Measurements from ENCODE around the gene TNKS2.
"Not testable (repeated sequence)": the region's sequence is repeated elsewhere in the genome, so short reads cannot be mapped to it uniquely, and the experiment has no call there.

Gene TNKS2

DNA sequence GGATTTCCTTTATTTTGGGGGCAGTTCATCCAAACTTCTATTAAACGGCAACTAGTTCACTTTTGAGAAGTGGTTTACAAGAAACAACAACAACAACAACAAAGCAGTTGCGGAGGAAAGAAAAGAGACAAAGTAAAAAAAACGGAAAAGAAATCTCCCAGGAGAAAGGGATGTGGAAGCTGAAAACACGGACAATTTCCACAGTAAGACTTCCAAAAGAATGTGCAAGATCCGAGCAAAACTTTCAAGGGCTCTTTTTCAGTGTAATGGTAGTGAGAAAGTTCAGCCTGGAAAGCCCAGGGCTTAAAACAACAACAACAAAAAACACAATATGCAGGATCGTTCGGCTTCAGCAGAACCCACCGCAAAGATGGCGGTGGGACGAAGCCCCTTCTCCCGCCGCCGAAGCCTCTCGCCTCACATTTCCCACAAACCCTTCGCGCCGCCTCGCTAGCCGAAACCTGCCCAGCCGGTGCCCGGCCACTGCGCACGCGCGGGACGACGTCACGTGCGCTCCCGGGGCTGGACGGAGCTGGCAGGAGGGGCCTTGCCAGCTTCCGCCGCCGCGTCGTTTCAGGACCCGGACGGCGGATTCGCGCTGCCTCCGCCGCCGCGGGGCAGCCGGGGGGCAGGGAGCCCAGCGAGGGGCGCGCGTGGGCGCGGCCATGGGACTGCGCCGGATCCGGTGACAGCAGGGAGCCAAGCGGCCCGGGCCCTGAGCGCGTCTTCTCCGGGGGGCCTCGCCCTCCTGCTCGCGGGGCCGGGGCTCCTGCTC is at the start of gene TNKS2:
TNKS2 (plus strand) TSS at position 553 of the 775 bp plus-strand sequence. CDS start 265 bp downstream, outside the sequence.
- peak; percentile 95 to 96 for DNase-seq

DNA sequence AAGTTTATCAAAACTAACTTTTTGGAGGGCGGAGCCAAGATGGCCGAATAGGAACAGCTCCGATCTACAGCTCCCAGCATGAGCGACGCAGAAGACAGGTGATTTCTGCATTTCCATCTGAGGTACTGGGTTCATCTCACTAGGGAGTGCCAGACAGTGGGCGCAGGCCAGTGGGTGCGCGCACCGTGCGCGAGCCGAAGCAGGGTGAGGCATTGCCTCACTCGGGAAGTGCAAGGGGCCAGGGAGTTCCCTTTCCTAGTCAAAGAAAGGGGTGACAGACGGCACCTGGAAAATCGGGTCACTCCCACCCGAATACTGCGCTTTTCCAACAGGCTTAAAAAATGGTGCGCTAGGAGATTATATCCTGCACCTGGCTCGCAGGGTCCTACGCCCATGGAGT is 48.6 kb upstream of the TNKS2 start:
- not testable (repeated sequence) for DNase-seq

DNA sequence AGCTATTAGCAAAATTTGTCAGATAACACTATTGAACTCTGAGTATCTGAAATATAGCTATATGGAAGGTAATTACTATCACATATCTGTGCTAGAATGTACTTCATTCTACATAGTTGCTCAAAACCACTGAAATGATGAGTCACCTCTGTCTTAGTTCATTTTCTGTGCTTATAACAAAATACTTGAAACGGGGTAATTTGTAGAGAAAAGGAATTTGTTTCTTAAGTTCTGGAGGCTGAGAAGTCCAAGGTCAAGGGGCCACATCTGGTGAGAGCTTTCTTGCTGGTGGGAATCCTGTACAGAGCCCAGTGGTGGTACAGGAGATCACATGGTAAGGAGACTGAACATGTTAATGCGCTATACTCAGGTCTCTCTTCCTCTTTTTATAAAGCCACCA is 41.9 kb upstream of the TNKS2 start:
- DNase-seq: no peak

DNA sequence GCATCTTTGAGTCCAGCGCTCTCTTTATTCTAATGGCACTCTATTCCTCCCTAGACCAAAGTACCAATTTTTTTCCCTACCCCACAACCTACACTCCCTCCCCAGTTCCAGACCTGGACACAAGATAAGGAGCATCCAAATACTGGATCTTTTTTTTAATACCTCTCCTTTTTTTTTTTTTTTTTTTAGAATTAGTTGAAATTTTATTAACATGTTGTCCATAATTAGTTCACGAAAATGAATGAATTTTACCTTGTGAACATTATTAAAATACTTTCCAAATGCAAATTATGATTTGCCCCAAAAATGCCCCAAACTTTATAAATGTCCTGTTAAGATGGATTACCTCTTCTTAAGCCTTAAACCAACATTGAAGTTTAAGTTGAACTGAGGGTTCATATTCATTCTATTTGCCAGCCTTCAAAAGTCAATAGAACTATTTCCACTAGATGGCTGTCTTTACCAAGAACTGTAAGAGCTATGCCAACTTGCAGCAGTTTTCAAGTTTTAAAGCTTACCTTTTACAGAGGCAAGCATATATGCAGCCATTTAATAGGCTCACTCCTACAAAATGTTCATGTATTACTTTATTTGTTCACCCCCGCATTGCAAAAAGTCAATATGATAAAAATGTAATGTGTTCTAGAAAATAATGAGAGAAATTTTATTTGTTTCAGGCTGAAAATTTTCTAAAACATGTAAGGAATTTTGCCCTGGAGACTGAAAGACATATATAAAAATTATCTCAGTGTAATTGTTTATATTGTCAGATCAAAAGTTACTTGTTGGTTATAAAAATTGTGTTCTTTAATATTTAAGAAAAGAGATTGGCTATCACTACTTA is 39.7 kb upstream of the TNKS2 start:
- DNase-seq: no peak

DNA sequence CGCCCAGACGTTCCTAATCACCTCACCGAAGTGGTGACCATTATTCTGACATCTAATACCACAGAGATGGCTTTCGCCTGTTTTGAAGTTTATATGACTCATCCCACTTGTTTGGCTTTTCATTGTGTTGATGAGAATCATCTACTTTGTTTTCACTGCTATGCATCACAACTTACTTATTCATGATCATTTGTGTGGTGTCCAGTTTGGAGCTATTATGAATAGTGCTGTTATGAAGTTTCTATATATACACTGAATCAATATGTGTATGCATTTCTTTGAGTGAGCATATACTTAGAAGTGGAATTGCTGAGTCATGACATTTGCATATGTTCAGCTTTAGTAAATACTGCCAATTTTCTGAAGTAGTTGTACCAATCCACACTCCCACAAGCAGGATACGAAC is 38.6 kb upstream of the TNKS2 start:
- DNase-seq: no peak

DNA sequence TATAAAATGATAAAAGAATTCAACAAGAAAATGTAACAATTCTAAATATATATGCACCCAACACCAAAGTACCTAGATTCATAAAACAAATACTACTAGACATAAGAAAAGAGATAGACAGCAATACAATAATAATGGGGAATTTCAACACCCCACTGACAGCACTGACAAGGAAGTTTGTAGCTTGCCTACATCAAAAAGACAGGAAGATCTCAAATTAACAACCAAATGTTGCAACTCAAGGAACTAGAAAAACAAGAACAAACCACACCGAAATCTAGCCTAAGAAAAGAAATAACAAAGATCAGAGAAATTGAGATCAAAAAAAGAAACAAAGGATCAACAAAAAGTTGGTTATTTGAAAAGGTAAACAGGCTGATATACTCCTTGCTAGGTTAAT is 36.5 kb upstream of the TNKS2 start:
- DNase-seq: no peak

DNA sequence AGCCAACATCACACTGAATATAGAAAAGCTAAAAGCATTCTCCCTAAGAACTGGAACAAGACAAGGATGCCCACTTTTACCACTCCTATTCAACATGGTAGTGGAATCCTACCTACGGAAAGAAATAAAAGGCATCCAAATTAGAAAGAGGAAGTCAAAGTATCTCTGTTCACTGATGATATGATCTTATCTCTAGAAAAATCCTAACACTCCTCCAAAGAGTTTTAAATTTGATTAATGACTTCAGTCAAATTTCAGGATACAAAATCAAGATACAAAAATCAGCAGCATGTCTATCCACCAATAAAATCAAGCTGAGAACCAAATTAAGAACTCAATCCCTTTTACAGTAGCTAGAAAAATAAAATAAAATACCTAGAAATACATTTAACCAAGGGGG is 35.3 kb upstream of the TNKS2 start:
- DNase-seq: no peak

DNA sequence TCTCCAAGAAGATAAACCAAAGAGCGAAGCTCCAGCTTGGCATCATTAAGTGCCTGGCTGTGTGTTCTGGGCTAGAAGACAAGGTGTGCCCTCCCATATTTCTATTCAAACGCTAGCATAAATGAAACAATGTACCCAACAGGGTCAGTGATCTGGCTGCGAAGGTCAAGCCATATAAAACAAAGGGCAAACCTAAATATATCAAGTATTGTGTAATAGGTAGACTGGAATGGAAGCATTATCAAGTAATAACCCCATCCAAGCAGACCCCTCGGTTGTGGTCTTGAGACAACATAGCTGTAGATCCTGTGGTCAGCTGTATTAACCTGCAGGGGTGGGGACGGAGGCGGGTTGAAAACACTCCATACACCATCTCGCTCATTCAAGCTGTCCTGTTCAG is 31.6 kb upstream of the TNKS2 start:
- DNase-seq: no peak

DNA sequence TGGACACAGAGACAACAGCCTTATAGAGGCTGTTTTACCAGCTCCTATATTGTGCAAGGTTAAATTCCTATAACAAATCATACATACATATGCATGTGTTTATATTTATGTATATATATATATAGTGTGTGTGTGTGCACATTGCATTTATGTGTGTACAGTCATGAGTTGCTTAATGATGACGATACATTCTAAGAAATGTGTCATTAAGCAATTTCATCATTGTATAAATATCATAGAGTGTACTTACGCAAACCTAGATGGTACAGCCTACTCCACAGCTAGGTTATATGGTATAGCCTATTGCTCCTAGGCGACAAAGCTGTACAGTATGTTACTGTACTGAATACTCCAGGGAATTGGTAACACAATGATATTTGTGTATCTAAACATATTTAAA is 30.1 kb upstream of the TNKS2 start:
- no peak for DNase-seq

DNA sequence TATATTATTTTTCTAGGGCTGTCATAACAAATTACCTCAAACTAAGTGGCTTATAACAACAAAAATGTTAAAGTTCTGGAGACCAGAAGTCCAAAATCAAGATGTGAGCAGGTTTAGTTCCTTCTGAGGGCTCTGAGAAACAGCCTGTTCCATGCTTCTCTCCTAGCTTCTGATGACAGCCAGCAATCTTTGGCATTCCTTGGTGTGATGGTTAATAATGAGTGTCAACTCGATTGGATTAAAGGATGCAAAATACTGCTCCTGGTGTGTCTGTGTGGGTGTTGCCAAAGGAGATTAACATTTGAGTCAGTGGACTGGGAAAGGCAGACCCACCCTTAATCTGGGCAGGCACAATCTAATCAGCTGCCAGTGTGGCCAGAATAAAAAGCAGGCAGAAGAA is 26.3 kb upstream of the TNKS2 start:
- DNase-seq: no peak

DNA sequence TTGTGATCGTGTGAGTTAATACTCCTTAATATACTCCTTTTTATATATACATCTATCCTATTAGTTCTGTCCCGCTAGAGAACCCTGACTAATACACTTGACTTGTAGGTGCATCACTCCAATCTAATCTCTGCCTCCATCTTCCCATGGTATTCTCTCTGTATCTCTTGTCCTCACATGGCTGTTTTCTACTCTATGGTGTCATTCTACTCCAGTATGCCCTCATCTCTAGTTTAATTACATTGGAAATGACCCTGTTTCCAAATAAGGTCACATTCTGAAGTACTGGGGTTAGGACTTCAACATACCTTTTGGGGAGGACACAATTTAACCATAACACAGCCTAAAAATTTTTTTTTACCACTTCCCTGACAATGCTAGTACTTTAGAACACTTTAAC is 25.8 kb upstream of the TNKS2 start:
- DNase-seq: no peak

DNA sequence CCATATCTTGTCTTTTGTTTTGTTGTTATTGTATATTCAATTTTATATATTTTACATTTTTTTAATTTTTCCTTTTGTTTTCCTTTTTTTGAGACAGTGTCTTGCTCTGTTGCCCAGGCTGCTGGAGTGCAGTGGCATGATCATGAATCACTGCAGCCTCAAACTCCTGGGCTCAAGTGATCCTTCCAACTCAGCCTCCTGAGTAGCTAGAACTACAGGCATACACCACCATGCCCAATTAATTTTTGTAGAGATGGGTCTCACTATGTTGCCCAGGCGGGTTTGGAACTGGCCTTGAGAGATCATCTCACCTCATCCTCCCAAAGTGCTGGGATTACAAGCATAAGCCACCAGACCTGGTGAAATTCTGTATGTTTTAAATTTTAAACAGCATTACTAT is 25.4 kb upstream of the TNKS2 start:
- DNase-seq: no peak

DNA sequence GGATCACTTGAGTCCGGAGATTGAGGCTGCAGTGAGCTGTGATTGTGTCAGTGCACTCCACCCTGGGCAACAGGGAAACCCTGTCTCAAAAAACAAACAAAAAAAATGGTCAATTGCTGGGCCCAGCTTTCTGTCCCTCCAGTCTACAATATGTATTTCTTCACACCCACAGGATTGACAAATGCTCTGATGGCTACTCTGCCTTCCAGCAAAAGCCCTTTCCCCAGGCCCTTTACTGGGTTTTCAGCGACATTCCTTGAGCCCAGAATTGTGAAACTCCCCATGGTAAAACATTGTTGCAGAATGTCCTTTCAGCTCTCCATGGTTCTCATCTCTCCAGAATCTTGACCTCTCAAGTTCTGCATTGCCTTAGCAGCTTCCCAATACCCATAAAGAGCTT is 23.7 kb upstream of the TNKS2 start:
- no peak for DNase-seq

DNA sequence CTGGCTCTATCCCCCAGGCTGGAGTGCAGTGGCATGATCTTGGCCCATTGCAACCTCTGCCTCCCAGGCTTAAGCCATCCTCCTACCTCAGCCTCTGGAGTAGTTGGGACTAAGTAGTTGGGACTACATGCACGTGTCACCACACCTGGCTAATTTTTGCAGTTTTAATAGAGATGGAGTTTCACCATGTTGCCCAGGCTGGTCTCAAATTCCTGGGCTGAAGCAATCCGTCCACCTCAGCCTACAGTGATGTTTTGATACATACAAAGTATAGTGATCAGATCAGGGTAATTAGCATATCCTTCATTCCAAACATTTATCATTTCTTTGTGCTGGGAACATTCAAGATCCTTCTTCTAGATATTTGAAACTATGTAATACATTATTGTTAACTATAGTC is 22.5 kb upstream of the TNKS2 start:
- DNase-seq: no peak

DNA sequence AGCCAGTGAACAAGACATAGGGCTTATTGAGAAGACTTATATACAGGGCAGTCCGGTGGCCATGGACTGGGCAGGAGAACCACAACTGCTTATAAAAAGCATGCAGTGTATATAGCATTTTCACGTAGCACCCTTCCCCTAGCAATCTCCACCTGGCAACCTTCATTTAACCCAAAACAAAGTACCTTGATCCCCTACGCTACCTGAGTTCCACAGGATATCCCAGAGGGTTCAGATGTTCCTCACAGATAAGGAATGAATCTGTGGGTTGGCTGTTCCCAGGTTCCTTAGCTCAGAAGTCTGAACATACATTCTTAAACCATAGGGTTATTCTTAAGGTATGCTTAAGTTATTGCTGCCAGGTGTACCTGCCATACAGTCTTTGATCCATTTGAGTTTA is 22.0 kb upstream of the TNKS2 start:
- no peak for DNase-seq

DNA sequence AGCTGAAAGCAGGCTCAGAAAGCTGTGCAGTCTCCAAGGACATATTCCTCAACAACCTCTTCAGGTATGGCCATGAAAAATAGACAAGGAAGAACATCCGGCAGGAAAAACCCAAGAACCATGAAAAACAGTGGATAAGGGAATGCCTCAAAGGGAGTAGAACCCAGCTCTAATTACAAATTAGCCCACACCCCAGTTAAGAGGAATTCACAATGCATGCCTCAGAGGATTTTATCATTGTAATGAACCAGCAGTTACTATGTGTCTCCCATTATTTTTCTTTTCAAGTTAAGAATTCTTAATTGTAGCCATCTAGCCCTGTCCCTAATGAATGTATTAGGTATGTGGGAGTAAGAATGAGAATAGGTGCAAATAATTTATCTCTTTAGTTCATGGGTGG is 19.7 kb upstream of the TNKS2 start:
- DNase-seq: no peak

DNA sequence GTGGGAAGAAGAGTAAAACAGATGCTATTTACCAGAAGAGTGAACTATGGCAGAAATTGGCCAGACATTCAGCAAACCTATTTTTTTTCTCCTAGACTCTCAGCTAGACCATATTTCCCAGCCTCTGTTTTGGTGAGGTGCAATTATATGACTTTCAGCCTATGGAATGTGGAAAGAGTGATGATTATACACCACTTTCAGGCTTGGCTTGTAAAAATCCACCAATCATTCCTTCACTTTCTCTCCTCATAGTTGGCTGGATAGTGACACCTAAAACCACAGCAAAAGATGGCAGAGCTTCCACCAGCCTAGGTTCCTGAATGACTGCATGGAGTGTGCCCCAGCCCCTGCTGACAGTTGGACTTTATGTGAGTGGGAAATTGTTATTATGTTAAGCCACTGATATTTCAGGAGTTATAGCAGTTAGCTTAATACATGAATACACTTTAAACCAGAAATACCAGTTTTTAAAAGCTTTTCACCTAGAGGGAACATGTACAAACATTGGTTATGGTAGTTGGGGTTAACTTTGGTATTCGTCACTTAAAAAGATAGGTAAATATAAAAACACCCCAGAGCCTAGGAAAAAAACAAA is 19.1 kb upstream of the TNKS2 start:
- DNase-seq: no peak

DNA sequence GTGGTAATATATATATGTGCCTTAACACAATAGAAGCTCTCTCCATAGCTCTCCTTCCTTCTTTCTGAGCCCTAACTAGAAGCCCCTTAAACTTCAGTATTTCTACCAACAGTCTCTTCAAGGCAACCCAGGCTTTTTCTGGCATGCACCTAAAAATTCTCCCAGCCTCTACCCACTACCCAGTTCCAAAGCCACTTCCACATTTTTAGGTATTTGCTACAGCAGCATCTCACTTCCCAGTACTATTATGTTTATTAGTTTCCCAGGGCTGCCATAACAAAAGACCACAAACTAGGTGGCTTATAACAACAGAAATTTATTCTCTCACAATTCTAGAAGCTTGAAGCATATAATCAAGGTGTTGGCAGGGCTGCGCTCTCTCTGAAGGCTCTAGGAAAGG is 15.7 kb upstream of the TNKS2 start:
- no peak for DNase-seq

DNA sequence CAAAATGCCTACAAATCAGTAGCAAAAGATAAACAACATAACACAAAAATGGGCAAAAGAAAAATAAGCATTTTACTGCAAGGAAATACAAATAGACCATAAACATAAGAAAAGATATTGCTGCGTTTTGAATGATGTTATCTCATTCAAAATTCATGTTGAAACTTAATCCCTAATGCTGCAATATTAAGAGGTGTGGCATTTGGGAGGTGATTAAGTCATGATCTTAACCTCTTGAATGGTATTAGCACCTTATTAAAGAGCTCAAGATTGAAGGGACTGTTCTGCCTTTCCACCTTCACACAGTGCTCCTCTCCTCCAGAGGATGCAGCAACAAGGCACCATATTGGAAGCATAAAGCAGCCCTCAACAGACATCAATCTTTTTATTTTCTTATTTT is 12.4 kb upstream of the TNKS2 start:
- no peak for DNase-seq

DNA sequence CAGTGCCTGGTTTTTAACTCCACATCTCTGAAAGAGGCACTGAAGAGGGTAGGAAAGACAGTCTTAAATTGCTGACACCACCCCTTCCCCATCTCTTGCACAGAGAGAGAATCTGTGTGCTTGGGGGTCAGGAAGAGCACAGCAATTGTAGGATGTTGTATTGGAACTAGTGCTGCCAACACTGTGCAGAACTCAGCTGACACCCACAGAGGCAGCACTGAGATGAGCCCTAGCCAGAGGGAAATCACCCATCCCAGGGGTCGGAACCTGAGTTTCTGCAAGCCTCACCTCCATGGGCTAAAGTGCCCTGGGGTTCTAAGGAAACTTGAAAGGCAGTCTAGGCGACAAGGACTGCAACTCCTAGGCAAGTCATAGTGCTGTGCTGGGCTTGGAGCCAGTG is 11.0 kb upstream of the TNKS2 start:
- DNase-seq: no peak

DNA sequence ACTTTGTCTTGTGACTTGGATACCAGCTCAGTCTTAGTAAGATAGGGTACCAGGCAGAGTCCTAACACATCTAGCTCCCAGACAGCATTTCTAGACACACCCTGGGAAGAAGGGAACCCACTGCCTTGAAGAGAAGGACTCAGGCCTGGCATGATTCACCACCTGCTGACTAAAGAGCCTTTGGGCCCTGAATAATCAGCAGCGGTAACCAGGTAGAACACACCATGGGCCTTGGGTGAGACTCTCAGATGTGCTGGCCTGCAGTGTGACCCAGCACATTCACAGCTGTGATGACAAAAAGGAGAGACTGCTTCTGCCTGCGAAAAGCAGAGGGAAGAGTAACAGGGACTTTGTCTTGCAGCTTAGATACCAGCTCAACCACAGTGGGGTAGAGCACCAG is 10.4 kb upstream of the TNKS2 start:
- DNase-seq: no peak

DNA sequence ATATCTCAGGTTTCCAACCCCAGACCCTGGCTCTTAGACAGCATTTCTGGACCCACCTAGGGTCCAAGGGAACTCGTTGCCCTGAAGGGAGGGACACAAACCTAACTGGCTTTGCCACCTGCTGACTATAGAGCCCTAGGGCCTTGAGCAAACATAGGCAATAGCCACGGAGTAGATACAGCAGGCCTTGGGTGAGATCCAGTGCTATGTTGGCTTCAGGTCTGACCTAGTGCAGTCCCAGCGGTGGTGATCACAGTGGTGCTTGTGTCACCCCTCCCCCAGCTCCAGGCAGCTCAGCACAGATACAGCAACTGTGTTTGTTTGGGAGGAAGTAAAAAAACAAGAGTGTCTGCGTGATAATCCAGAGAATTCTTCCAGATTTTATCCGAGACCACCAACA is 9.7 kb upstream of the TNKS2 start:
- no peak for DNase-seq

DNA sequence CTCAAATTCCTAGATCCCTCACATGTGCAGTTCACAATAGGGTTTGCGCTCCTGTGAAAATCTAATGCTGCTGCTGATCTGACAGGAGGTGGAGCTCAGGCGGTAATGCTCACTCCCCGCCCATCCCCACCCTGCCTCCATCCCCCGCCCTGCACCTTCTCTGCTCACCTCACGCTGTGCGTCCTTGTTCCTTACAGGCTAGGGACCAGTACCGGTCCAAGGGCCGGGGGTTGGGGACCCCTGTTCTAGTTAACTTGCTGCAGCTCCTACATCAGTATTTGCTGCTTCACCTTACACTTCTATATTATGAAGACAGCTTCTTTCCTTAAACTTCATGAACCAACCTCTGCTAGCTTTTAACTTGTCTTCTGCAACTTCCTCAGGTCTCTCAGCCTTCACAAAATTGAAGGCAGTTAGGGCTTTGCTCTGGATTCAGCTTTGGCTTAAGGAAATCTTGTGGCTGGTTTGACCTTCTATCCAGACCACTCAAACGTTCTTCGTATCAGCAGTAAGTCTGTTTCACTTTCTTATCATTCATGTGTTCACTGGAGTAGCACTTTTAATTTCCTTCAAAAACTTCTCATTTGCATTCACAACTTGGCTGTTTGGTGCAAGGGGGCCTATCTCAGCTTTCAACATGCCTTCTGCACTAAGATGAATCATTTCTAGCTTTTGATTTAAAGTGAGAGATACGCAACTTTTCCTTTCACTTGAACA is 1.7 kb upstream of the TNKS2 start:
- DNase-seq: peak; percentile 67 to 69
